Keratinocyte (primary cell): ENCODE data around the gene APOE. TPM values are rescaled to one million over a fixed set of nuclear protein-coding genes. Genes with fewer than 3 reads are reported as not detected.
"Not testable (repeated sequence)": the region's sequence is repeated elsewhere in the genome, so short reads cannot be mapped to it uniquely, and the experiment has no call there.

Source experiments
- DNase-seq: peaks from one replicate; pipeline ENCODE4 v3.0.0-alpha.2; 2011; ENCODE audit warnings: low read depth, missing footprints, low spot score
- FAIRE-seq: peaks from 2 replicates; lab custom pipeline; 2011; peaks lifted over from hg19 to GRCh38; lab: Jason Lieb, UNC
- H2AFZ ChIP-seq: 2 replicates; pipeline ENCODE4 v1.6.0; 2012; ENCODE audit warnings: low read length, control low read depth, inconsistent platforms; ENCODE audit not compliant: control insufficient read depth
- H3K27ac ChIP-seq: 2 replicates; pipeline ENCODE4 v1.5.1; 2011; ENCODE audit warnings: low read length; ENCODE audit not compliant: control insufficient read depth, insufficient read depth
- H3K27me3 ChIP-seq: 3 replicates; pipeline ENCODE4 v1.6.0; 2011; ENCODE audit warnings: low read length; ENCODE audit not compliant: control insufficient read depth, insufficient read depth; ENCODE audit errors: extremely low read depth
- H3K36me3 ChIP-seq, 2 experiments: 2 replicates in 1 of 2; 3 replicates in 1 of 2; pipeline ENCODE4 v1.5.1; 2011; ENCODE audit warnings: low read length in 2 of 2, mild to moderate bottlenecking in 1 of 2; ENCODE audit not compliant: control insufficient read depth in 2 of 2, insufficient read depth in 2 of 2; ENCODE audit errors: extremely low read depth in 1 of 2
- H3K4me1 ChIP-seq: 3 replicates; pipeline ENCODE4 v1.5.1; 2011; ENCODE audit warnings: low read length; ENCODE audit not compliant: control insufficient read depth, insufficient read depth; ENCODE audit errors: extremely low read depth
- H3K4me2 ChIP-seq: 3 replicates; pipeline ENCODE4 v1.6.0; 2011; ENCODE audit warnings: low read depth, low read length; ENCODE audit not compliant: control insufficient read depth, insufficient read depth; ENCODE audit errors: extremely low read depth
- H3K4me3 ChIP-seq, 3 experiments: fragments of 200-600 bp in 1 of 3; sonication (generic) in 1 of 3; 2 replicates in 2 of 3; 3 replicates in 1 of 3; pipeline ENCODE4 v1.5.1; 2011 to 2016; ENCODE audit warnings: low read length in 3 of 3, mild to moderate bottlenecking in 3 of 3, control low read depth in 2 of 3, inconsistent platforms in 1 of 3, low read depth in 1 of 3, mixed read lengths in 1 of 3, mixed run types in 1 of 3, moderate library complexity in 1 of 3; ENCODE audit not compliant: control insufficient read depth in 2 of 3, insufficient read depth in 2 of 3; ENCODE audit errors: extremely low read depth in 1 of 3
- H3K79me2 ChIP-seq: 2 replicates; pipeline ENCODE4 v1.6.0; 2012; ENCODE audit warnings: low read length; ENCODE audit not compliant: control insufficient read depth, insufficient read depth
- H3K9ac ChIP-seq: 3 replicates; pipeline ENCODE4 v1.6.0; 2011; ENCODE audit warnings: low read length; ENCODE audit not compliant: control insufficient read depth, insufficient read depth; ENCODE audit errors: extremely low read depth
- H3K9me1 ChIP-seq: 3 replicates; pipeline ENCODE4 v1.6.0; 2011; ENCODE audit warnings: low read length; ENCODE audit not compliant: control insufficient read depth, insufficient read depth; ENCODE audit errors: extremely low read depth
- H3K9me3 ChIP-seq: 2 replicates; pipeline ENCODE4 v1.5.1; 2012; ENCODE audit warnings: low read depth, low read length; ENCODE audit not compliant: control insufficient read depth
- H4K20me1 ChIP-seq: 3 replicates; pipeline ENCODE4 v1.6.0; 2011; ENCODE audit warnings: low read length; ENCODE audit not compliant: control insufficient read depth, insufficient read depth; ENCODE audit errors: extremely low read depth
- CTCF ChIP-seq, 3 experiments: IDR thresholded peaks in 1 of 3; conservative IDR thresholded peaks in 1 of 3; optimal IDR thresholded peaks in 1 of 3; 2 replicates in 2 of 3; 3 replicates in 1 of 3; pipeline versions ENCODE3 to v1.5.1; 2011; ENCODE audit warnings: low read length in 3 of 3, mild to moderate bottlenecking in 3 of 3, moderate library complexity in 2 of 3, control low read depth in 1 of 3, inconsistent platforms in 1 of 3; ENCODE audit not compliant: insufficient read depth in 2 of 3; ENCODE audit errors: extremely low read depth in 1 of 3
- EZH2 ChIP-seq: IDR thresholded peaks from one replicate; pipeline ENCODE4 v1.6.1; 2012; ENCODE audit warnings: inconsistent platforms, mild to moderate bottlenecking, low read length, moderate library complexity
- dilution Hi-C: fragments of 300-500 bp; cut with MboI; formaldehyde crosslinking; loops from one replicate; pipeline ENCODE4 v1.7.0; 2020; ENCODE audit warnings: low sequenced_read_pairs; ENCODE audit not compliant: extremely low pct_ligation_motif_present
- polyA plus RNA-seq, 5 experiments: library from polyadenylated mRNA; depleted of rRNA in 3 of 5; stranded (reverse) in 3 of 5; stranded (forward) in 1 of 5; unstranded in 1 of 5; fragments of >200 nt; gene quantifications; 1 replicate in 1 of 5; 2 replicates in 3 of 5; 3 replicates in 1 of 5; pipeline versions ENCODE4 v1.2.1 to v1.2.3, GENCODE V29; 2011 to 2012; ENCODE audit warnings: missing spikeins in 2 of 5, low read depth in 1 of 5, low replicate concordance in 1 of 5

Gene APOE
- polyA plus RNA-seq, 1 donor (not counting 4 experiments of a cell fraction or from before 2014, with no cell fraction given): 30.2 TPM

- FAIRE-seq (no peak), DNase-seq (no peak)
- H4K20me1 ChIP-seq: no peaks in the 10 kb centered on the region
- no peak overlapping the region for H3K4me2 ChIP-seq
- no peaks in the 10 kb centered on the region for H3K27me3 ChIP-seq
- no peak overlapping the region for H3K27ac ChIP-seq
- no peaks in the 10 kb centered on the region for H3K9me1 ChIP-seq
- H3K36me3 ChIP-seq: peaks cover 0 to 3% of the 10 kb centered on the region in 2 experiments
- H3K79me2 ChIP-seq: peaks cover 17% of the 10 kb centered on the region
- H3K9ac ChIP-seq: no peak overlapping the region
- no peaks in the 10 kb centered on the region for H3K4me1 ChIP-seq
- TF ChIP-seq EZH2 (no peak), CTCF (optimal IDR thresholded peaks at IDR 0.05 in 1 of 3, IDR thresholded peaks at IDR 0.05 in 1 of 3, conservative IDR thresholded peaks at IDR 0.05 in 1 of 3; ENCODE audit: extremely low read depth in 1 of 3, insufficient read depth in 2 of 3, low read length in 3 of 3) (no peak)
- H3K9me3 ChIP-seq: no peaks in the 10 kb centered on the region
- no peak overlapping the region for H2AFZ ChIP-seq
- no peak overlapping the region for H3K4me3 ChIP-seq
- dilution Hi-C loops: no loop called here
Measured at GRCh38 chr19:44857837-44858236, 47.8 kb upstream of the APOE start.

GRCh38 chr19:44861576-44861975 is 44.0 kb upstream of the APOE start:
- H3K9ac ChIP-seq, dilution Hi-C loops, H3K27ac ChIP-seq, H3K79me2 ChIP-seq, H3K9me1 ChIP-seq, DNase-seq, H2AFZ ChIP-seq, H3K4me3 ChIP-seq, H3K36me3 ChIP-seq, H4K20me1 ChIP-seq, H3K4me2 ChIP-seq, FAIRE-seq, H3K27me3 ChIP-seq, H3K4me1 ChIP-seq, H3K9me3 ChIP-seq: not testable (repeated sequence)

GRCh38 chr19:44863990-44864389 is 41.6 kb upstream of the APOE start:
- H4K20me1 ChIP-seq: no peaks in the 10 kb centered on the region
- TF ChIP-seq EZH2 (no peak), CTCF (optimal IDR thresholded peaks at IDR 0.05 in 1 of 3, IDR thresholded peaks at IDR 0.05 in 1 of 3, conservative IDR thresholded peaks at IDR 0.05 in 1 of 3; ENCODE audit: extremely low read depth in 1 of 3, insufficient read depth in 2 of 3, low read length in 3 of 3) (no peak)
- no peaks in the 10 kb centered on the region for H3K27me3 ChIP-seq
- peaks cover 4% of the 10 kb centered on the region for H3K79me2 ChIP-seq
- no peak overlapping the region for H3K27ac ChIP-seq
- H3K4me1 ChIP-seq: no peaks in the 10 kb centered on the region
- H3K4me3 ChIP-seq: no peak overlapping the region
- no peak overlapping the region for H3K4me2 ChIP-seq
- peaks cover 5 to 9% of the 10 kb centered on the region in 2 experiments for H3K36me3 ChIP-seq
- H3K9ac ChIP-seq: no peak overlapping the region
- no peaks in the 10 kb centered on the region for H3K9me3 ChIP-seq
- H3K9me1 ChIP-seq: no peaks in the 10 kb centered on the region
- no peak for FAIRE-seq
- no peak overlapping the region for H2AFZ ChIP-seq
- dilution Hi-C loops: no loop called here
- no peak for DNase-seq
